Esophagus squamous epithelium (tissue), 4 donors: Measurements from ENCODE around the gene CTNNA1.

Experiments used
- POLR2A ChIP-seq, 4 donors: fragments of 450-650 bp; IDR thresholded peaks; one replicate each; pipeline ENCODE4 v1.6.1; 2017; ENCODE audit warnings: antibody characterized with exemption in 4 of 4, mild to moderate bottlenecking in 4 of 4, moderate library complexity in 3 of 4
- TF ChIP-seq, protein P1 (sequence below), 6 experiments: fragments of 450-650 bp in 4 of 6; fragments of 200-600 bp in 2 of 6; sonication (generic) in 2 of 6; IDR thresholded peaks; one replicate each; pipeline ENCODE4 v1.5.1; 2016 to 2019; ENCODE audit warnings: antibody characterized with exemption in 6 of 6, mild to moderate bottlenecking in 4 of 6, moderate library complexity in 4 of 6

DNA sequence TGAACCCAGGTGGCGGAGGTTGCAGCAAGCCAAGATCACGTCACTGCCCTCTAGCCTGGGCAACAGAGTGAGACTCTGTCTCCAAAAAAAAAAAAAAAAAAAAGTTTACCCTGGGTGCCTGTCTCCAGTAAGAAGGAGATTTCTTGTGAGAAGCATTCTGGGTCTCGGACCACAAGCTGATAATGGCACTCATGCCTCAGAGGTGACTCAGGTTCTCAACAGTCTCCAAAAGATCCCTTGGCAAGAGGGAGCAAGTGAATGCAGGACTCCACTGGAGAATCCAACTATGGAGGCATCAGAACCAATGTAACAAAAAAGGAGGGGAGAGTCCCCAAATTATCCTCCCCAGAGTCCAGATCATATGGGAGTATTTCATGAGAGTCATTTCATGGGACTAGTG is 227.9 kb downstream of the CTNNA1 start:
- TF ChIP-seq, protein P1, sequence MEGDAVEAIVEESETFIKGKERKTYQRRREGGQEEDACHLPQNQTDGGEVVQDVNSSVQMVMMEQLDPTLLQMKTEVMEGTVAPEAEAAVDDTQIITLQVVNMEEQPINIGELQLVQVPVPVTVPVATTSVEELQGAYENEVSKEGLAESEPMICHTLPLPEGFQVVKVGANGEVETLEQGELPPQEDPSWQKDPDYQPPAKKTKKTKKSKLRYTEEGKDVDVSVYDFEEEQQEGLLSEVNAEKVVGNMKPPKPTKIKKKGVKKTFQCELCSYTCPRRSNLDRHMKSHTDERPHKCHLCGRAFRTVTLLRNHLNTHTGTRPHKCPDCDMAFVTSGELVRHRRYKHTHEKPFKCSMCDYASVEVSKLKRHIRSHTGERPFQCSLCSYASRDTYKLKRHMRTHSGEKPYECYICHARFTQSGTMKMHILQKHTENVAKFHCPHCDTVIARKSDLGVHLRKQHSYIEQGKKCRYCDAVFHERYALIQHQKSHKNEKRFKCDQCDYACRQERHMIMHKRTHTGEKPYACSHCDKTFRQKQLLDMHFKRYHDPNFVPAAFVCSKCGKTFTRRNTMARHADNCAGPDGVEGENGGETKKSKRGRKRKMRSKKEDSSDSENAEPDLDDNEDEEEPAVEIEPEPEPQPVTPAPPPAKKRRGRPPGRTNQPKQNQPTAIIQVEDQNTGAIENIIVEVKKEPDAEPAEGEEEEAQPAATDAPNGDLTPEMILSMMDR (IDR thresholded peaks at IDR 0.05), result no peak
- no peak for TF ChIP-seq POLR2A (IDR thresholded peaks at IDR 0.05)
